NCI-H146 treated with DMSO at 0.1 percent for 48 hours (cell line): ENCODE measurements around the gene LRP1.

ENCODE experiments used
- DNase-seq: peaks from one replicate; lab custom pipeline; 2025; ENCODE audit not compliant: unreplicated experiment; lab: John Stamatoyannopoulos, UW

Gene LRP1

GRCh38 chr12:57093415-57094207 is 34.7 kb upstream of the LRP1 start:
- DNase-seq = no peak

- DNase-seq = no peak
These were observed 33.8 kb upstream of the LRP1 start for GRCh38 chr12:57094208-57095160.

- no peak for DNase-seq
These were observed 32.8 kb upstream of the LRP1 start for GRCh38 chr12:57095440-57095839.

- DNase-seq = no peak
These were observed 32.1 kb upstream of the LRP1 start for GRCh38 chr12:57096099-57096572.

- no peak for DNase-seq
These were observed 31.3 kb upstream of the LRP1 start for GRCh38 chr12:57096748-57097553.

- DNase-seq = no peak
These were observed 30.8 kb upstream of the LRP1 start for GRCh38 chr12:57097554-57097835.

GRCh38 chr12:57098546-57098945 is 29.7 kb upstream of the LRP1 start:
- DNase-seq = no peak

GRCh38 chr12:57099047-57099714 is 29.1 kb upstream of the LRP1 start:
- no peak for DNase-seq

- no peak for DNase-seq
These were observed 28.5 kb upstream of the LRP1 start for GRCh38 chr12:57099766-57100165.

GRCh38 chr12:57101892-57102695 is 26.2 kb upstream of the LRP1 start:
- DNase-seq = no peak

GRCh38 chr12:57103856-57104255 is 24.4 kb upstream of the LRP1 start:
- no peak for DNase-seq

GRCh38 chr12:57104292-57104910 is 23.9 kb upstream of the LRP1 start:
- DNase-seq = no peak

GRCh38 chr12:57105011-57105753 is 23.1 kb upstream of the LRP1 start:
- DNase-seq = no peak

GRCh38 chr12:57106021-57106708 is 22.1 kb upstream of the LRP1 start:
- DNase-seq = no peak

- DNase-seq = no peak
These were observed 20.7 kb upstream of the LRP1 start for GRCh38 chr12:57107456-57108155.

- DNase-seq = no peak
These were observed 18.8 kb upstream of the LRP1 start for GRCh38 chr12:57109207-57110103.
